AG10803 (cell line): ENCODE data around the gene IPO9.
A peak's percentile ranks its signal among the peaks of the same experiment; 100 is the strongest.

Experiments
- DNase-seq: peaks from one replicate; pipeline ENCODE4 v3.0.0; 2010; ENCODE audit warnings: low read depth
- H3K4me3 ChIP-seq: 2 replicates; pipeline ENCODE4 v1.5.1; 2011; ENCODE audit warnings: mild to moderate bottlenecking, low read length, control low read depth
- TF ChIP-seq, protein P1 (sequence below): conservative IDR thresholded peaks from 2 replicates; pipeline ENCODE4 v1.5.1; 2011; ENCODE audit warnings: mild to moderate bottlenecking, low read length, control low read depth, inconsistent platforms

IPO9 gene

DNA sequence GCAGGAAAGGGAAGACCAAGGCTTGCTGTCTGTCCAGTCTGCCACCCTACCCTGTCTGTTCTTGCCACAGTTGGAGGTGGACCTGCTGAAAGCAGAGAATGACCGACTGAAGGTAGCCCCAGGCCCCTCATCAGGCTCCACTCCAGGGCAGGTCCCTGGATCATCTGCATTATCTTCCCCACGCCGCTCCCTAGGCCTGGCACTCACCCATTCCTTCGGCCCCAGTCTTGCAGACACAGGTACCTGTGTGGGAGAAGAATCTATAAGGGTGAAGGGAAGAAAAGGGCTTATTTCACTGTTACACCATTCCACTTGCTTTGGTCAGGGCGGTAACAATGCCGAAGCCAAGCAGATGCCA lies 20.3 kb upstream of the IPO9 start:
- TF ChIP-seq, protein P1, sequence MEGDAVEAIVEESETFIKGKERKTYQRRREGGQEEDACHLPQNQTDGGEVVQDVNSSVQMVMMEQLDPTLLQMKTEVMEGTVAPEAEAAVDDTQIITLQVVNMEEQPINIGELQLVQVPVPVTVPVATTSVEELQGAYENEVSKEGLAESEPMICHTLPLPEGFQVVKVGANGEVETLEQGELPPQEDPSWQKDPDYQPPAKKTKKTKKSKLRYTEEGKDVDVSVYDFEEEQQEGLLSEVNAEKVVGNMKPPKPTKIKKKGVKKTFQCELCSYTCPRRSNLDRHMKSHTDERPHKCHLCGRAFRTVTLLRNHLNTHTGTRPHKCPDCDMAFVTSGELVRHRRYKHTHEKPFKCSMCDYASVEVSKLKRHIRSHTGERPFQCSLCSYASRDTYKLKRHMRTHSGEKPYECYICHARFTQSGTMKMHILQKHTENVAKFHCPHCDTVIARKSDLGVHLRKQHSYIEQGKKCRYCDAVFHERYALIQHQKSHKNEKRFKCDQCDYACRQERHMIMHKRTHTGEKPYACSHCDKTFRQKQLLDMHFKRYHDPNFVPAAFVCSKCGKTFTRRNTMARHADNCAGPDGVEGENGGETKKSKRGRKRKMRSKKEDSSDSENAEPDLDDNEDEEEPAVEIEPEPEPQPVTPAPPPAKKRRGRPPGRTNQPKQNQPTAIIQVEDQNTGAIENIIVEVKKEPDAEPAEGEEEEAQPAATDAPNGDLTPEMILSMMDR, result no peak
- H3K4me3 ChIP-seq, result no peak overlapping the region
- DNase-seq, result no peak

GRCh38 chr1:201809876-201810275 lies 19.1 kb upstream of the IPO9 start:
- DNase-seq, result no peak
- TF ChIP-seq, protein P1, result no peak
- H3K4me3 ChIP-seq, result no peak overlapping the region

DNA sequence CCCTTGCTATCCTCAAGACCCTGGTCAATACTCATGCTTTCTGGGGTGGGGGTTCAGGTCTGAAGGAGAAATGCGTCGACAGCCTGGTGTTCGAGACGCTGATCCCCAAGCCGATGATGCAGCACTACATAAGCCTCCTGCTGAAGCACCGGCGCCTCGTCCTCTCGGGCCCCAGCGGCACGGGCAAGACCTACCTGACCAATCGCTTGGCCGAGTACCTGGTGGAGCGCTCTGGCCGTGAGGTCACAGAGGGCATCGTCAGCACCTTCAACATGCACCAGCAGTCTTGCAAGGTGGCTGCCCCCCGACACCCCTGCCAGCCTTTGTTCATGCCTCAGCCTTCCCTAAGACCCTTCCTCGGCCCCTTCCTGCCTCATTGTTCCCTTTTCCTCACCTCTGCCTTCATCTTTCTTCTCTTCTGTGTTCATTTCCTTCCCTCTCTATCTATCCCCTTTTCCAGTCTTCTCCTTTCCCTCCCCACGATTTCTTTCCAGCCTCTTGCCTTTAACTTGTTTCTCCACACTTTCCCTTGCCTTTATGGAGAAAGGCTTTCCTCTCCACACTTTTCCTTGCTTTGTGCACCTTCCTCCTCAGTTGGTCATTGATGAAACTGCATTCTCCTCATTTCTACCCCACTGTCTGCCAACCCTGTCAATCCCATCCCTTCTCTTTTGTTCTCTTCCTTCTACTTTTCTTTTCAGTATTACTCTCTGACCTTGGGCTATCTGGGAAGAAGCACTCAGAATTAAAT lies 18.3 kb upstream of the IPO9 start:
- no peak overlapping the region for H3K4me3 ChIP-seq
- DNase-seq, result no peak
- TF ChIP-seq, protein P1, result no peak

GRCh38 chr1:201813226-201813625 lies 15.7 kb upstream of the IPO9 start:
- H3K4me3 ChIP-seq, result no peak overlapping the region
- TF ChIP-seq, protein P1, result no peak
- DNase-seq, result no peak

GRCh38 chr1:201816309-201816854 lies 12.6 kb upstream of the IPO9 start:
- DNase-seq, result no peak
- H3K4me3 ChIP-seq, result no peak overlapping the region

DNA sequence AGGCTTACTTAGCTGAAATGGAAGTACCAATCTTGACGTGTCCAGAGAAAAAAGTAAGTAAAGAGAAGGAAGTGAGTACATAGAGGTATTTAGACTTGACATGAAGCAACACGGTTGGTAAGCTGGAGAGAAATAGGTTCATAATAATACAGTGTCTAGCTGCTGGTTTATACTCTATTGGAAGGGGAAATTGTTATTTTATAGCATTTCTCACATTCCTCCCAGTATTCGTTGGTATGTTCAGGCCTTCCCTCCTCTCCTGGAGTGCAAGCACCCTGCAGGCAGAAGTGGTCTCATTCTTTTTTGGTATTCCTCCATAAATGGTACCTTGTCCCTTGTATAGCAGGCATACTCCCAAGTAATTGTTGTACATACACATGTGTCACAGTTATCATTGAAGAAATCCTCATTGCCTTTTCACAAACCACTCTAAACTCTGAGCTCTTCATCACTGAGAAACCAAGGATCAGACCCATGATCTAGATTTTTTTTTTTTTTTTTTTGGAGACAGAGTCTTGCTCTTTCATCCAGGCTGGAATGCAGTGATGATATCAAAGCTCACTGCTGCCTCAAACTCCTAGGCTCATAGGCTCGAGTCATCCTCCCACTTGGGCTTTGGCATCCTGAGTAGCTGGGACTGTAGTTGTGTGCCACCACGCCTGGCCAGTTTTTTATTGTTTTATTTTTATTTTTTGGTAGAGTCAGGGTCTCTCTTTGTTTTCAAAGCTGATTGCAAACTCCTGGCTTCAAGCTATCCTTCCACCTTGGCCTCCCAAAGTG lies 9.8 kb upstream of the IPO9 start:
- TF ChIP-seq, protein P1, result no peak
- peak; percentile 49 for DNase-seq
- no peak overlapping the region for H3K4me3 ChIP-seq

More at GRCh38 chr1:201816309-201816854, 12.6 kb upstream of the IPO9 start:
- TF ChIP-seq, protein P1, result no peak

- DNase-seq, result no peak
- TF ChIP-seq, protein P1, result no peak
Observed at GRCh38 chr1:201820413-201820812, 8.5 kb upstream of the IPO9 start.

More at GRCh38 chr1:201820413-201820812, 8.5 kb upstream of the IPO9 start:
- no peak overlapping the region for H3K4me3 ChIP-seq
